ENCODE measurements around the gene CBARP.

CBARP gene

DNA sequence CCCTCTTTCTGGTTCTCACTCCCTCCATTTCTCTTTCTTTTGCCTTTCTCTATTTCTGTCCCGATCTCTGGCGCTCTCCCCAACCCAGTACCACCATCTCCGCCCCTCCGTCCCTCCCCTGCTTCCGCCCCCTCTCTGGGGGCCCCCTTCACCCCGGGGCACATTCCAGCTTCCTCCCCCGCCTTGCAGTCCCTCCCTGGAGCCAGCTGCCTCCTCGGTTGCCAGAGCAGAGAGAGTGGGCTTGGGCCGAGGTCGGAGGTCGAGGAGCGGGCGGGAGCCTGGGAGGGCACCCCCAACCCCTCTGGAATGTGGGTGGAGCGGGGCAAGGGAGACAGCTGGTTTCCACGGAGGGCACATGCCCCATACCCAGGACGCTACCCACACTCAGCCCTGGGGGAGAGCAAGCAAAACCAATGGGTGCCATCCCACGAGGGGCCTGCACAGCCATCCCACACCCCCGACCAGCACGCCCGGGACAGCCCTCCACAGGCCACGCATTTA is 24.9 kb upstream of the CBARP start:
- H3K4me3 ChIP-seq (replicated peaks in 1 of 2; ENCODE audit: low read depth in 2 of 2, low read length in 2 of 2) = no peak overlapping the region
- peak in 1 of 2 donors; percentile 40 for DNase-seq (ENCODE audit: low read depth in 2 of 2)
- TF ChIP-seq, protein P1, sequence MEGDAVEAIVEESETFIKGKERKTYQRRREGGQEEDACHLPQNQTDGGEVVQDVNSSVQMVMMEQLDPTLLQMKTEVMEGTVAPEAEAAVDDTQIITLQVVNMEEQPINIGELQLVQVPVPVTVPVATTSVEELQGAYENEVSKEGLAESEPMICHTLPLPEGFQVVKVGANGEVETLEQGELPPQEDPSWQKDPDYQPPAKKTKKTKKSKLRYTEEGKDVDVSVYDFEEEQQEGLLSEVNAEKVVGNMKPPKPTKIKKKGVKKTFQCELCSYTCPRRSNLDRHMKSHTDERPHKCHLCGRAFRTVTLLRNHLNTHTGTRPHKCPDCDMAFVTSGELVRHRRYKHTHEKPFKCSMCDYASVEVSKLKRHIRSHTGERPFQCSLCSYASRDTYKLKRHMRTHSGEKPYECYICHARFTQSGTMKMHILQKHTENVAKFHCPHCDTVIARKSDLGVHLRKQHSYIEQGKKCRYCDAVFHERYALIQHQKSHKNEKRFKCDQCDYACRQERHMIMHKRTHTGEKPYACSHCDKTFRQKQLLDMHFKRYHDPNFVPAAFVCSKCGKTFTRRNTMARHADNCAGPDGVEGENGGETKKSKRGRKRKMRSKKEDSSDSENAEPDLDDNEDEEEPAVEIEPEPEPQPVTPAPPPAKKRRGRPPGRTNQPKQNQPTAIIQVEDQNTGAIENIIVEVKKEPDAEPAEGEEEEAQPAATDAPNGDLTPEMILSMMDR (IDR thresholded peaks at IDR 0.05; ENCODE audit: low read depth, low read length) = no peak

DNA sequence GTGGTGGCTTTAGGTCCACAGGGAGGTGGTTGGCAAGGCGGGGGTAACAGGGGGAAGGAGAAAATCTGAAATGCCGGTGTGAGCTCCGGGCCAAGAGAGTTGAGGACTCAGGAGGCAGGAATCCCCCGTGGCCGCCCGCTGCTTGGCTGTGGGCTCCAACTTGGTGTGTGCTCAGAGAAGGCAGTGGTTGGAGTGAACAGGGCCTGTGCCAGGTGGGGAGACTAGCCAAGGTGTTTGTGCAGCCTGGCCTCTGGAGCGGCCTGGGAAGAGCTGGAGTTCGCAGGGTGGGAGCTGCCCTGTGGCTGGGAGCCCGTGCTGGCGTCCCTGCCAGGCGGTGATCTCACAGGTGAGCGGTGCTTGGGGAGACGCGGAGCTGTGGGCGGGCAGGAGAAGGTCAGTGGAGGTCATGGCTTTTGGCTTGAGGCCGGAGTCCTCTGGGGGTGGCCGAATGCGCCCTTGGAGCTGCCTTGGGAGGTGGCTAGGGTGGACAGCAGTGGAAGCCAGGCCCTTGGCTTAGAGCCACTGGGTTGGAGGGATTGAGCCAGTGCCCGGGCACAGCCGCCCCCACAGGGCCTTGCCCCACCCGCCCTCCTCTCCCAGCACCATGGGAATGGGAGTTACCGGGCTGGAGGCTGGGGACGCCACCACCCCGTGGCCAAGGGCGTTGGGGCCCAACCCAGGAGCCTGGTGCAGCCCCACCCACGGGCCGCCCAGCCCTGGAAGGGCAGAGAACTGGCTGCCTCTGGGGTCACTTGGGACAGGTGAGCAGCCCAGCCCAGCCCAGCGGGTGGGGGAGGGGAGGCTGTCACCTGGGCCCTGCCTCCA is 24.2 kb upstream of the CBARP start:
- DNase-seq (ENCODE audit: low read depth in 2 of 2) = peak; percentile 39 to 58
- TF ChIP-seq, protein P1 (IDR thresholded peaks at IDR 0.05; ENCODE audit: low read depth, low read length) = no peak
- H3K4me3 ChIP-seq (replicated peaks in 1 of 2; ENCODE audit: low read depth in 2 of 2, low read length in 2 of 2) = peak overlapping the region; percentile 51 to 64

DNA sequence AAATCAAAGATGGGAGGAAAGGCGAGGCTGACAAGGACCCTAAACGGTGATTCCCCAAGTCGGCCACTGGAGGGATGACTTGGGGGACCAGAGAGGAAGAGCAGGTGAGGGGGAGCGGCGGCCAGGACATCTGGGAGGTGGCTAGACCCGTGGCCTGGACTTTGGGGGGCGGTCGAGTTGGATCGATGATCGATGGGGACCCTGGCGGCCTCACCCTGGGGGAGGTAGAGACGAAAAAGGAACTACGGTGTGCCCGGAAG is 23.7 kb upstream of the CBARP start:
- H3K4me3 ChIP-seq (replicated peaks in 1 of 2; ENCODE audit: low read depth in 2 of 2, low read length in 2 of 2) = peak overlapping the region; percentile 51 to 64
- TF ChIP-seq, protein P1 (IDR thresholded peaks at IDR 0.05; ENCODE audit: low read depth, low read length) = peak; percentile 25
- DNase-seq (ENCODE audit: low read depth in 2 of 2) = no peak

DNA sequence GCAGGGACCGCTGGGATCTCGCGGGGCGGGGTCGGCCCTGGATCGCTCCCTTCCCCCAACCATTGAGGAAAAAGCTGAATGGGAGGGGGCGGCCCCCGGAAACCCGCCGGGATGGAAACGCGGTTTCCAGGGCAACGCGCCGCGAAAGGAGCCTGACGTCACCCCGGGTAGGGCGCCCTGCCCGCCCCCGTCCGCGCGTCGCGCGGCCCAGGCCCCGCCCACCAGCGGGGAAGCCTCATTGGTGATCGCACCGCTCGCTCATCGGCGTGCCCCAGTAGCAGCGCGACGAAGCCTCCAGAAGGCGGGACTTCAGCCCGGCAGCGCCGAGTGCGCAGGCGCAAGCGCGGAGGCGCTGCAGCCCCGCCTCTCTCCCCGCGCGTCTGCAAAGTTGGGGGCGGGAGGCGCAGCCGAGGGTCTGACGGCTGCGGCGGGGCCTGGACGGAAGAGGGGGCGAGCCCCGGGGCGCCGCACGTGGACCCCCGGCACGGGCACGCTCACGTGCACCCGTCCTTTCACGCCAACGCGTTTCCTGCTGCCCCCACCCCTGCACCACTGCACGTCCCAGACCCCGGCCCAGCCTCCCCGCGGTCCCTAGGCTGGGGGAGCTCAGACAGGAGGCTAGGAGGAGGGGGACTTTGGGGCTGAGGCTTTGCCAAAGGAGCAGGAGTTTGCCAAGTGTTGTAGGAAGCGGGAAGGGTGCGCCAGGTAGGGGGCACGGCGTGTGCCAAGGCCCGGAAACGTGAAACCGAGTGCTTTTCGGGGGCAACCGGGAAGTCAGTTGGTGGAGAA is 23.1 kb upstream of the CBARP start:
- peak; percentile 97 to 98 for DNase-seq (ENCODE audit: low read depth in 2 of 2)
- TF ChIP-seq, protein P1 (IDR thresholded peaks at IDR 0.05; ENCODE audit: low read depth, low read length) = no peak

DNA sequence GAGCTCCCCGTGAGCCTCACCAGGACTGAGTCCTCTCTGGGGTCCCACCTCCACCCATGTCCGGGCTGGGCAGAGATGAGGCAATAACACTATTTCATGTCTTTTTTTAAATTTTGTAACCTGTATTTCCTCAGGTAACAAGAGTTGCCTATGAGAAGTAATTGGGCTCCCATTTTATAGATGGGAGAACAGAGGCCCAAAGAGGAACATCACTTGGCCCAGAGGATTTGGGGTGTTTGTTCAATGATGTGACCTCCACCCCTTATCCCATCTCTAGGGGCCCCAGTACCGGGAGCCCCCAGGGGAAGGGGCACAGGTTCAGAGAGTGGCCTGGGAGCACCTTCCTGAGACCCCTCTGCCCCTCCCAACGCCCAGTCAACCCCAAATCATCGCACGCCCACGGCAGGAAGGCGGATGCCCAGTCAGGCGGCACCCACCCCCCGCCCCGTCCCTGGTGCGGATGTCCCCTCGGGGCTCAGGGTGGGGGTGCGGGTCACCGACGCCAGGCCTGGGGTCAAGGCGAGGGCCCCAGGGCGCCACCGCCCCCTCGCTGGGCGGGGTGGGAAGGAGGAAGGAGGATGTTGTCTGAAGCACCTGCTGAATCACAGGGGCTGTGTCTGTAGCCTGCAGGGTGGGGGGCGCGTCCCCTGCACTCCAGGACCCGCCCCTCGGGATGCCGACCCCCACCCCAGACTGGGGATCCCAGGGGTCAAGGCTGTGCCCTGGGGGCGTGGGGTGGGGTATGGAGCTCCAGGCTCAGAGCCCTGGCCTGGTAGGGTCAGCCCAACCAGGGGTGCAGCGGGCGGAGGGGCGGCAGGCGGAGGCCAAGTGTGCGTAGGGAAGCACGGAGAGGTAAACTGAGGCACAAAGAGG is 22.3 kb upstream of the CBARP start:
- DNase-seq (ENCODE audit: low read depth in 2 of 2) = peak in 1 of 2 donors; percentile 48
- H3K4me3 ChIP-seq (replicated peaks in 1 of 2; ENCODE audit: low read depth in 2 of 2, low read length in 2 of 2) = peak overlapping the region in 1 of 2 donors; percentile 2
- TF ChIP-seq, protein P1 (IDR thresholded peaks at IDR 0.05; ENCODE audit: low read depth, low read length) = no peak

More for the DNA sequence above, 23.1 kb upstream of the CBARP start:
- peak overlapping the region; percentile 51 to 64 for H3K4me3 ChIP-seq (replicated peaks in 1 of 2; ENCODE audit: low read depth in 2 of 2, low read length in 2 of 2)

DNA sequence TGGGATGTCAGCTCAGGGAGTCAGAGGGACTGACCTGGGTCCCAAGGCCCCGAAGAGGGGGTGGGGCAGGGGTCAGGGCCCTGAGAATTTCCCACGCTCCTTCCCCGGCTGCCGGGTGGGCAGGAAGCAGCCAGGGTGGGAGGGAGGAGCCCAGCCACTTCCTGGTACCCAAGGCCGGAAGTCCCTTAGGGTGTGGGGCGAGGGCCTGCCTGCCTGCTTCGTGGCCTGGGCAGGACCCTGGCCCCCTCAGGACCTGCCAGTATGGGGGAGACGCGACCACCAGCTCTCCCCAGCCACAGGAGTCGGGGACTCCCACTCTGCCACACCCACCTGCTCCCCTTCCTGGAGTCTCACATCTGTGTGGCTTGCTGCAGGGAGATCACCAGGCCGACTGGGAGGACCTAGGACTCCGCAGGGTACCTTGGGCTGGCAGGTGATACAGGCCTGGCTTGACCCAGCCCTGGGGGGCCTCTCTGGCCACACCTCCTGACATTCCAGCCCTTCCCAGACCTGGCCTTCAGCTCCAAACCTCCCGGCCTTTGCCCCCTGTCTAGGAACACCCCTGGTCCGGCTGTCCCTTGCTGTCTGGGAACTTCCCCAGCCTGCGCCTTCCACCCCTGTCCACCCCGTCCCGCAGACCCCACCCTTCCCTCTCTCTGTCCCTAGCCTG is 21.5 kb upstream of the CBARP start:
- peak; percentile 71 to 82 for DNase-seq (ENCODE audit: low read depth in 2 of 2)
- no peak overlapping the region for H3K4me3 ChIP-seq (replicated peaks in 1 of 2; ENCODE audit: low read depth in 2 of 2, low read length in 2 of 2)
- TF ChIP-seq, protein P1 (IDR thresholded peaks at IDR 0.05; ENCODE audit: low read depth, low read length) = no peak
